Measurements from ENCODE around the gene MRPL32.

GRCh38 chr7:42940985-42941847 lies 9.0 kb downstream of the MRPL32 start:
- TF ChIP-seq, protein P1, sequence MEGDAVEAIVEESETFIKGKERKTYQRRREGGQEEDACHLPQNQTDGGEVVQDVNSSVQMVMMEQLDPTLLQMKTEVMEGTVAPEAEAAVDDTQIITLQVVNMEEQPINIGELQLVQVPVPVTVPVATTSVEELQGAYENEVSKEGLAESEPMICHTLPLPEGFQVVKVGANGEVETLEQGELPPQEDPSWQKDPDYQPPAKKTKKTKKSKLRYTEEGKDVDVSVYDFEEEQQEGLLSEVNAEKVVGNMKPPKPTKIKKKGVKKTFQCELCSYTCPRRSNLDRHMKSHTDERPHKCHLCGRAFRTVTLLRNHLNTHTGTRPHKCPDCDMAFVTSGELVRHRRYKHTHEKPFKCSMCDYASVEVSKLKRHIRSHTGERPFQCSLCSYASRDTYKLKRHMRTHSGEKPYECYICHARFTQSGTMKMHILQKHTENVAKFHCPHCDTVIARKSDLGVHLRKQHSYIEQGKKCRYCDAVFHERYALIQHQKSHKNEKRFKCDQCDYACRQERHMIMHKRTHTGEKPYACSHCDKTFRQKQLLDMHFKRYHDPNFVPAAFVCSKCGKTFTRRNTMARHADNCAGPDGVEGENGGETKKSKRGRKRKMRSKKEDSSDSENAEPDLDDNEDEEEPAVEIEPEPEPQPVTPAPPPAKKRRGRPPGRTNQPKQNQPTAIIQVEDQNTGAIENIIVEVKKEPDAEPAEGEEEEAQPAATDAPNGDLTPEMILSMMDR (IDR thresholded peaks at IDR 0.05), result peak; percentile 98
- TF ChIP-seq ZFX (IDR thresholded peaks at IDR 0.05; ENCODE audit: borderline replicate concordance), result no peak

All from 22Rv1 (cell line).